Measurements from ENCODE around the gene RFTN1. TPM values are rescaled to one million over a fixed set of nuclear protein-coding genes. Genes with fewer than 3 reads are reported as not detected.
A peak's percentile ranks its signal among the peaks of the same experiment; 100 is the strongest.

The RFTN1 gene
- 41.8 TPM for total RNA-seq (ENCODE audit: unreplicated experiment)
- long read RNA-seq, partial matches to known transcripts = 0 of 7 reads
- long read RNA-seq, other reads (novel, unspliced or antisense) = 3 of 7 reads

GRCh38 chr3:16513141-16514020 is at the start of gene RFTN1:
RFTN1 (minus strand) TSS chr3:16513699; CDS start chr3:16493869, 19,830 bp downstream.
- Mint-ChIP-seq H3K27ac (ENCODE audit: unreplicated experiment) (peak within 1 kb of the TSS; percentile 74), H3K36me3 (ENCODE audit: low read depth, unreplicated experiment) (peaks cover 5% of the 10 kb centered on the region), H3K4me3 (ENCODE audit: unreplicated experiment) (peak within 1 kb of the TSS; percentile 96), H3K9me3 (ENCODE audit: unreplicated experiment) (no peaks in the 10 kb centered on the region), H3K4me1 (ENCODE audit: unreplicated experiment) (peaks cover 63% of the 10 kb centered on the region), H3K27me3 (ENCODE audit: unreplicated experiment) (peaks cover 9% of the 10 kb centered on the region)
- DNase-seq (ENCODE audit: low spot score) = peak; percentile 55
- TF ChIP-seq, protein P1, sequence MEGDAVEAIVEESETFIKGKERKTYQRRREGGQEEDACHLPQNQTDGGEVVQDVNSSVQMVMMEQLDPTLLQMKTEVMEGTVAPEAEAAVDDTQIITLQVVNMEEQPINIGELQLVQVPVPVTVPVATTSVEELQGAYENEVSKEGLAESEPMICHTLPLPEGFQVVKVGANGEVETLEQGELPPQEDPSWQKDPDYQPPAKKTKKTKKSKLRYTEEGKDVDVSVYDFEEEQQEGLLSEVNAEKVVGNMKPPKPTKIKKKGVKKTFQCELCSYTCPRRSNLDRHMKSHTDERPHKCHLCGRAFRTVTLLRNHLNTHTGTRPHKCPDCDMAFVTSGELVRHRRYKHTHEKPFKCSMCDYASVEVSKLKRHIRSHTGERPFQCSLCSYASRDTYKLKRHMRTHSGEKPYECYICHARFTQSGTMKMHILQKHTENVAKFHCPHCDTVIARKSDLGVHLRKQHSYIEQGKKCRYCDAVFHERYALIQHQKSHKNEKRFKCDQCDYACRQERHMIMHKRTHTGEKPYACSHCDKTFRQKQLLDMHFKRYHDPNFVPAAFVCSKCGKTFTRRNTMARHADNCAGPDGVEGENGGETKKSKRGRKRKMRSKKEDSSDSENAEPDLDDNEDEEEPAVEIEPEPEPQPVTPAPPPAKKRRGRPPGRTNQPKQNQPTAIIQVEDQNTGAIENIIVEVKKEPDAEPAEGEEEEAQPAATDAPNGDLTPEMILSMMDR (IDR thresholded peaks at IDR 0.05; ENCODE audit: unreplicated experiment) = no peak

DNA sequence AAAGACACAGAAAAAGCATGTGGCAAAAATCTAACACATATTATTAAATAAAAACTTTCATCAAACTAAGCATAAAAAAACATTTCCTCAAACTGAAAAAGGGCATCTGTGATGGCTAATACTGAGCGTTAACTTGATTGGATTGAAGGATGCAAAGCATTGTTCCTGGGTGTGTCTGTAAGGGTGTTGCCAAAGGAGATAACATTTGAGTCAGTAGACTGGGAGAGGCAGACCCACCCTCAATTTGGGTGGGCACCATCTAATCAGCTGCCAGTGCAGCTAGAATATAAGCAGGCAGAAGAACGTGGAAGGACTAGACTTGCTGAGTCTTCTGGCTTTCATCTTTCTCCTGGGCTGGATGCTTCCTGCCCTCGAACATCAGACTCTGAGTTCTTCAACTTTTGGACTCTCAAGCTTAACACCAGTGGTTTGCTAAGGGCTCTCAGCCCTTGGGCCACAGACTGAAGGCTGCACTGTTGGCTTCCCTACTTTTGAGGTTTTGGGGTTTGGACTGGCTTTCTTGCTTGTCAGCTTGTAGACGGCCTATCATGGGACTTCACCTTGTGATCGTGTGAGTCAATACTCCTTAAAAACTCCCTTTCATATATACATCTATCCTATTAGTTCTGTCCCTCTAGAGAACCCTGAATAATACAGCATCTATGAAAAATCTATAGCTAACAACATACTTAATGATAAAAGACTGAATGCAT is 46.3 kb upstream of the RFTN1 start:
- Mint-ChIP-seq H3K27ac (ENCODE audit: unreplicated experiment) (no peak overlapping the region), H3K27me3 (ENCODE audit: unreplicated experiment) (peaks cover 5% of the 10 kb centered on the region), H3K36me3 (ENCODE audit: low read depth, unreplicated experiment) (no peaks in the 10 kb centered on the region), H3K9me3 (ENCODE audit: unreplicated experiment) (no peaks in the 10 kb centered on the region), H3K4me3 (ENCODE audit: unreplicated experiment) (no peak overlapping the region), H3K4me1 (ENCODE audit: unreplicated experiment) (no peaks in the 10 kb centered on the region)
- TF ChIP-seq, protein P1 (IDR thresholded peaks at IDR 0.05; ENCODE audit: unreplicated experiment) = no peak
- no peak for DNase-seq (ENCODE audit: low spot score)

GRCh38 chr3:16554126-16554525 is 40.6 kb upstream of the RFTN1 start:
- TF ChIP-seq, protein P1 (IDR thresholded peaks at IDR 0.05; ENCODE audit: unreplicated experiment) = no peak
- H3K4me1 Mint-ChIP-seq (ENCODE audit: unreplicated experiment) = peaks cover 5% of the 10 kb centered on the region
- H3K36me3 Mint-ChIP-seq (ENCODE audit: low read depth, unreplicated experiment) = no peaks in the 10 kb centered on the region
- DNase-seq (ENCODE audit: low spot score) = no peak
- H3K27me3 Mint-ChIP-seq (ENCODE audit: unreplicated experiment) = peaks cover 5% of the 10 kb centered on the region
- H3K4me3 Mint-ChIP-seq (ENCODE audit: unreplicated experiment) = no peak overlapping the region
- H3K9me3 Mint-ChIP-seq (ENCODE audit: unreplicated experiment) = no peaks in the 10 kb centered on the region
- H3K27ac Mint-ChIP-seq (ENCODE audit: unreplicated experiment) = no peak overlapping the region

DNA sequence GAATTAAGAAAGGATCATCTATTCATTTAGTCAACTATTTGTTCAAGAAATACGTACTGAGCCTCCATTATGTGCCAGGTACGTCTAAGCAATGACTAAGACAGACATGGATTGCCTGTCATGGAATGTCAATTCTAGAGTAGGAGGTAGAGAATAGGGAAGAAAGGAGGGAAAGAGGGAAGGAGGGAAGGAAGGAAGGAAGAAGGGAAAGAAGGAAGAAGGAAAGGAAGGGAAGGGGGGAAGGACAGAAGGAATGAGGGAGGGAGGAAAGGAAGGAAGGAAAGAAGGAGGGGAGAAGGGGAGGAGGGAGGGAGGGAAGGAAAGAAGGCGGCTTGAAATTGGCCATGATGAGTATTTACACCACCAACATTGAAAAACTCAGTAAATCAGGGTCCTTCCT is 39.3 kb upstream of the RFTN1 start:
- H3K4me3 Mint-ChIP-seq (ENCODE audit: unreplicated experiment) = no peak overlapping the region

More for the DNA sequence above, 39.3 kb upstream of the RFTN1 start:
- DNase-seq (ENCODE audit: low spot score) = no peak
- TF ChIP-seq, protein P1 (IDR thresholded peaks at IDR 0.05; ENCODE audit: unreplicated experiment) = no peak
- H3K36me3 Mint-ChIP-seq (ENCODE audit: low read depth, unreplicated experiment) = no peaks in the 10 kb centered on the region
- peaks cover 3% of the 10 kb centered on the region for H3K27me3 Mint-ChIP-seq (ENCODE audit: unreplicated experiment)
- H3K4me1 Mint-ChIP-seq (ENCODE audit: unreplicated experiment) = peaks cover 5% of the 10 kb centered on the region
- H3K27ac Mint-ChIP-seq (ENCODE audit: unreplicated experiment) = no peak overlapping the region
- no peaks in the 10 kb centered on the region for H3K9me3 Mint-ChIP-seq (ENCODE audit: unreplicated experiment)
